ENCODE measurements around the gene SGMS1. TPM values are rescaled to one million over a fixed set of nuclear protein-coding genes. Genes with fewer than 3 reads are reported as not detected.
A peak's percentile ranks its signal among the peaks of the same experiment; 100 is the strongest.

SGMS1 gene
- total and polyA plus RNA-seq, 2 donors (not counting 1 experiment from before 2014, with no cell fraction given): 10.0 to 43.5 TPM

DNA sequence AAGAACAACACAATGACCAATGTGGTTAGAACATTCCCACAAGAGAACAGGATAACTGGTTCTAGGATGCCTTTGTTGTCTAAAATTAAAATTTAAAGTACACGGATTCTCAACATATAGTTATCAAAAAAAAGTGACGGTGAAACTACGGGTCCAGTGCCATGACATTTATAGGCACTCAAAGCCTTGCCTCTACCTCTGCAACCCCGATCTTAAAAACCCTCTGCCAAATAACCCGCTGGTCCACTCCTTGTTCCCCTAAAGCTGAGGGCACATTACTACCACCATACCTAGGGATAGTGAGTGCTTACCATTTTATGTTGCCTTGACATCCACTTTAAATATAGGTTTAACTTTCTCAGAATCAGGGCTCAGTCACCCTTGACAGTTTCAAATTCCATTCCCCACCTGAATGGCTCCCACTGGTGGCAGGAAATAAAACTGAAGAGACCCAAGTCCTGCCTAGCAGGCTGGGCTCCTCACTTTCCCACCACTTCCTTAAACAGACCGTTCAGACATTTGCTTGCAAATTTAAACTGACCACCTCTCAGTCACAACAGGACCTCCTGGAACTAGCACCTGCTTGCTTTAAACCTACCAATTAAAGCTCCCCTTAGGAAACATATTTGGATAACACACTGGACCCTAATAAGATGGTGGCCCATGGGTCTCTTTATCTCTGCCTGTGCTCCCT, 202.6 kb downstream of the SGMS1 start:
- 0% methylated on average over 1 of the region's 6 CpGs for WGBS (ENCODE audit: insufficient coverage)
- H3K4me3 ChIP-seq (ENCODE audit: control extremely low read depth in 1 of 5, extremely low read depth in 1 of 5, insufficient read depth in 1 of 5, low read depth in 2 of 5, low read length in 4 of 5): no peak overlapping the region
- DNase-seq (peak; percentile 70), ATAC-seq (ENCODE audit: low read depth) (peak; percentile 48)
- intact Hi-C loops (cut with micrococcal nuclease): loop anchor here (2.0 to 5.0 kb wide), 2 partner anchors 58 to 144 kb away; no protein-coding TSS in a partner anchor
- H3K4me1 ChIP-seq (ENCODE audit: control insufficient read depth in 2 of 2, insufficient read depth in 2 of 2, low read length in 2 of 2): peaks cover 17 to 26% of the 10 kb centered on the region in 2 donors
- ChIA-PET POLR2A (no interaction called here), CTCF (interaction anchor here (0.9 to 3.2 kb wide), 6 partner anchors 9 to 205 kb away, joined by 3 to 14 read pairs (median 3); no protein-coding TSS in a partner anchor)
- H3K4me3 Mint-ChIP-seq: peak overlapping the region; percentile 37
- H3K9me3 Mint-ChIP-seq (ENCODE audit: insufficient read depth): no peaks in the 10 kb centered on the region
- no peak overlapping the region for H2AFZ ChIP-seq (ENCODE audit: insufficient read depth, low read depth, low read length, poor library complexity, severe bottlenecking)
- no peaks in the 10 kb centered on the region for H3K27me3 ChIP-seq (replicated peaks in 1 of 4; ENCODE audit: control extremely low read depth in 1 of 4, control insufficient read depth in 3 of 4, insufficient read depth in 4 of 4, low read length in 3 of 4)
- no peaks in the 10 kb centered on the region for H3K27me3 Mint-ChIP-seq
- no peak overlapping the region for H3K27ac ChIP-seq (ENCODE audit: low read length in 2 of 2)
- no peak for TF ChIP-seq EZH2 (IDR thresholded peaks at IDR 0.05; ENCODE audit: borderline replicate concordance, insufficient read depth, low read depth, low read length, poor library complexity, severe bottlenecking)
- TF ChIP-seq, protein P1, sequence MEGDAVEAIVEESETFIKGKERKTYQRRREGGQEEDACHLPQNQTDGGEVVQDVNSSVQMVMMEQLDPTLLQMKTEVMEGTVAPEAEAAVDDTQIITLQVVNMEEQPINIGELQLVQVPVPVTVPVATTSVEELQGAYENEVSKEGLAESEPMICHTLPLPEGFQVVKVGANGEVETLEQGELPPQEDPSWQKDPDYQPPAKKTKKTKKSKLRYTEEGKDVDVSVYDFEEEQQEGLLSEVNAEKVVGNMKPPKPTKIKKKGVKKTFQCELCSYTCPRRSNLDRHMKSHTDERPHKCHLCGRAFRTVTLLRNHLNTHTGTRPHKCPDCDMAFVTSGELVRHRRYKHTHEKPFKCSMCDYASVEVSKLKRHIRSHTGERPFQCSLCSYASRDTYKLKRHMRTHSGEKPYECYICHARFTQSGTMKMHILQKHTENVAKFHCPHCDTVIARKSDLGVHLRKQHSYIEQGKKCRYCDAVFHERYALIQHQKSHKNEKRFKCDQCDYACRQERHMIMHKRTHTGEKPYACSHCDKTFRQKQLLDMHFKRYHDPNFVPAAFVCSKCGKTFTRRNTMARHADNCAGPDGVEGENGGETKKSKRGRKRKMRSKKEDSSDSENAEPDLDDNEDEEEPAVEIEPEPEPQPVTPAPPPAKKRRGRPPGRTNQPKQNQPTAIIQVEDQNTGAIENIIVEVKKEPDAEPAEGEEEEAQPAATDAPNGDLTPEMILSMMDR (IDR thresholded peaks at IDR 0.05): peak; percentile 71
- no peaks in the 10 kb centered on the region for H3K36me3 ChIP-seq (replicated peaks in 1 of 2; ENCODE audit: control extremely low read depth in 1 of 2, control insufficient read depth in 1 of 2, extremely low read depth in 1 of 2, insufficient read depth in 2 of 2, low read length in 1 of 2)
- H3K4me2 ChIP-seq (replicated peaks; ENCODE audit: low read depth, low read length, poor library complexity, severe bottlenecking): peak overlapping the region; percentile 24
- peak overlapping the region; percentile 26 for H3K27ac Mint-ChIP-seq
- peaks cover 9% of the 10 kb centered on the region for H4K20me1 ChIP-seq (ENCODE audit: control insufficient read depth, insufficient read depth, low read length, poor library complexity, severe bottlenecking)
- H3K79me2 ChIP-seq (ENCODE audit: control insufficient read depth, insufficient read depth, low read length): peaks cover 34% of the 10 kb centered on the region
- H3K9ac ChIP-seq (ENCODE audit: low read length): no peak overlapping the region
- peaks cover 0 to 2% (median 0%) of the 10 kb centered on the region in 3 donors for H3K9me3 ChIP-seq (ENCODE audit: control extremely low read depth in 1 of 3, control insufficient read depth in 2 of 3, insufficient read depth in 1 of 3, low read length in 2 of 3)
- H3K4me1 Mint-ChIP-seq: peaks cover 45% of the 10 kb centered on the region

DNA sequence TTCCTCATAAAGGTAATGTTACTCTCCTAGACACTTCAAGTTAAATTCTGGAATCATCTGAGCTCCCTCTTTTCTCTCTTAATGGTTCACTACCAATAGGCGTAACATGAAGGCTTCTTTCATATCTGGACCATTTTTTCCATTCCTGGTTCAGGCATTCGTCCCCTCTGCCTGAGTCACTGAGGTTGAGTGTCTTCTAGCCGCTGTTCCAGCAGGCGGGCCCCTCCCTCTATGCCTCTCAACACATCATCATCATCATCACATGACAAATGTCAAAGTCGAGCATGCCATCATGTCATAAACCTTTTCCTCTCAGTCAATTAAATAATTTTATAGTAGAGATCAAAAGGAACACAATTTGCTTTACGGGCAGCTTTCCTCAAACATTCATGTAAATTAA, 203.6 kb downstream of the SGMS1 start:
- H3K4me3 Mint-ChIP-seq: no peak overlapping the region
- TF ChIP-seq EZH2 (IDR thresholded peaks at IDR 0.05; ENCODE audit: borderline replicate concordance, insufficient read depth, low read depth, low read length, poor library complexity, severe bottlenecking): no peak
- TF ChIP-seq, protein P1 (IDR thresholded peaks at IDR 0.05): no peak
- Histone ChIP-seq H2AFZ (ENCODE audit: insufficient read depth, low read depth, low read length, poor library complexity, severe bottlenecking) (no peak overlapping the region), H3K36me3 (replicated peaks in 1 of 2; ENCODE audit: control extremely low read depth in 1 of 2, control insufficient read depth in 1 of 2, extremely low read depth in 1 of 2, insufficient read depth in 2 of 2, low read length in 1 of 2) (no peaks in the 10 kb centered on the region), H3K79me2 (ENCODE audit: control insufficient read depth, insufficient read depth, low read length) (peaks cover 37% of the 10 kb centered on the region), H3K27me3 (replicated peaks in 1 of 4; ENCODE audit: control extremely low read depth in 1 of 4, control insufficient read depth in 3 of 4, insufficient read depth in 4 of 4, low read length in 3 of 4) (no peaks in the 10 kb centered on the region), H3K4me3 (ENCODE audit: control extremely low read depth in 1 of 5, extremely low read depth in 1 of 5, insufficient read depth in 1 of 5, low read depth in 2 of 5, low read length in 4 of 5) (no peak overlapping the region), H3K4me1 (ENCODE audit: control insufficient read depth in 2 of 2, insufficient read depth in 2 of 2, low read length in 2 of 2) (peaks cover 17 to 26% of the 10 kb centered on the region in 2 donors), H3K9ac (ENCODE audit: low read length) (no peak overlapping the region), H4K20me1 (ENCODE audit: control insufficient read depth, insufficient read depth, low read length, poor library complexity, severe bottlenecking) (peaks cover 9% of the 10 kb centered on the region), H3K27ac (ENCODE audit: low read length in 2 of 2) (no peak overlapping the region), H3K4me2 (replicated peaks; ENCODE audit: low read depth, low read length, poor library complexity, severe bottlenecking) (no peak overlapping the region), H3K9me3 (ENCODE audit: control extremely low read depth in 1 of 3, control insufficient read depth in 2 of 3, insufficient read depth in 1 of 3, low read length in 2 of 3) (peaks cover 0 to 2% (median 0%) of the 10 kb centered on the region in 3 donors)
- ChIA-PET CTCF (interaction anchor here (0.9 to 3.2 kb wide), 8 partner anchors 8 to 206 kb away, joined by 3 to 14 read pairs (median 3); no protein-coding TSS in a partner anchor), POLR2A (no interaction called here)
- H3K27me3 Mint-ChIP-seq: no peaks in the 10 kb centered on the region
- H3K27ac Mint-ChIP-seq: no peak overlapping the region
- H3K9me3 Mint-ChIP-seq (ENCODE audit: insufficient read depth): no peaks in the 10 kb centered on the region
- no peak for DNase-seq
- 87% methylated on average over 4 of the region's 6 CpGs for WGBS (ENCODE audit: insufficient coverage)
- intact Hi-C loops (cut with micrococcal nuclease): loop anchor here (2.0 to 5.0 kb wide), 2 partner anchors 57 to 143 kb away; no protein-coding TSS in a partner anchor
- ATAC-seq (ENCODE audit: low read depth): no peak
- H3K4me1 Mint-ChIP-seq: peaks cover 52% of the 10 kb centered on the region
